ENCODE data around the gene CORO1C.
"Not testable (repeated sequence)": the region's sequence is repeated elsewhere in the genome, so short reads cannot be mapped to it uniquely, and the experiment has no call there.

CORO1C gene

DNA sequence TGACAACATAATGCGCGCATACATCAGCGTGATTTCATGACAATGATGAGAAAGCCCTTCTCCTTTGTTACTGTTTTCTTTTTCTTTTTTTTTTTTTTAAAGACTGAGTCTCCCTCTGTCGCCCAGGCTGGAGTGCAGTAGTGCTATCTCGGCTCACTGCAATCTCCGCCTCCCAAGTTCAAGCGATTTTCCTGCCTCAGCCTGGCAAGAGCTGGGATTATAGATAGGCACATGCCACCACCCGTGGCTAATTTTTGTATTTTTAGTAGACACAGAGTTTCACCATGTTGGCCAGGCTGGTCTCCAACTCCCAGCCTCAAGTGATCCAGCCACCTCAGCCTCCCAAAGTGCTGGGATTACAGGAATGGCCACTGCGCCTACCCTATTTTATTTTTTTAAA is 76.7 kb downstream of the CORO1C start:
- not testable (repeated sequence) for H3K27me3 Mint-ChIP-seq; ATAC-seq (replicated peaks); H3K4me3 Mint-ChIP-seq; DNase-seq; H3K9me3 Mint-ChIP-seq
- H3K36me3 Mint-ChIP-seq, result peaks cover 29 to 35% of the 10 kb centered on the region in 2 donors
- H3K4me1 Mint-ChIP-seq, result peaks cover 23 to 24% of the 10 kb centered on the region in 2 donors
- H3K27ac Mint-ChIP-seq, result peak overlapping the region; percentile 25

GRCh38 chr12:108653922-108654321 is 77.4 kb downstream of the CORO1C start:
- Mint-ChIP-seq H3K27me3 (no peaks in the 10 kb centered on the region), H3K36me3 (peaks cover 33 to 42% of the 10 kb centered on the region in 2 donors), H3K4me3 (no peak overlapping the region), H3K9me3 (no peaks in the 10 kb centered on the region), H3K27ac (peak overlapping the region; percentile 51), H3K4me1 (peaks cover 27 to 30% of the 10 kb centered on the region in 2 donors)
- ATAC-seq (replicated peaks) (no peak), DNase-seq (no peak)

GRCh38 chr12:108653082-108653516 is 78.2 kb downstream of the CORO1C start:
- H3K27me3 Mint-ChIP-seq, result no peaks in the 10 kb centered on the region
- ATAC-seq (replicated peaks), result peak; percentile 73 to 74
- H3K4me3 Mint-ChIP-seq, result no peak overlapping the region
- H3K27ac Mint-ChIP-seq, result peak overlapping the region; percentile 84
- H3K4me1 Mint-ChIP-seq, result peaks cover 29 to 38% of the 10 kb centered on the region in 2 donors
- no peak for DNase-seq
- H3K9me3 Mint-ChIP-seq, result no peaks in the 10 kb centered on the region
- peaks cover 36 to 44% of the 10 kb centered on the region in 2 donors for H3K36me3 Mint-ChIP-seq

- no peak overlapping the region for H3K4me3 Mint-ChIP-seq
- no peak overlapping the region for H3K27ac Mint-ChIP-seq
- H3K27me3 Mint-ChIP-seq, result no peaks in the 10 kb centered on the region
- peaks cover 37 to 64% of the 10 kb centered on the region in 2 donors for H3K4me1 Mint-ChIP-seq
- no peak for ATAC-seq (replicated peaks)
- no peaks in the 10 kb centered on the region for H3K9me3 Mint-ChIP-seq
- DNase-seq, result no peak
- peaks cover 30 to 44% of the 10 kb centered on the region in 2 donors for H3K36me3 Mint-ChIP-seq
These were observed 81.2 kb downstream of the CORO1C start for GRCh38 chr12:108650083-108650482.

- H3K27ac Mint-ChIP-seq, result peak overlapping the region; percentile 3
- ATAC-seq (replicated peaks), result no peak
- peaks cover 30 to 48% of the 10 kb centered on the region in 2 donors for H3K36me3 Mint-ChIP-seq
- no peak overlapping the region for H3K4me3 Mint-ChIP-seq
- no peaks in the 10 kb centered on the region for H3K9me3 Mint-ChIP-seq
- peaks cover 39 to 69% of the 10 kb centered on the region in 2 donors for H3K4me1 Mint-ChIP-seq
- no peaks in the 10 kb centered on the region for H3K27me3 Mint-ChIP-seq
- no peak for DNase-seq
These were observed 81.6 kb downstream of the CORO1C start for GRCh38 chr12:108649669-108650068.

GRCh38 chr12:108649126-108649525 is 82.2 kb downstream of the CORO1C start:
- ATAC-seq (replicated peaks) (no peak), DNase-seq (no peak)
- Mint-ChIP-seq H3K9me3 (no peaks in the 10 kb centered on the region), H3K4me3 (no peak overlapping the region), H3K4me1 (peaks cover 40 to 71% of the 10 kb centered on the region in 2 donors), H3K27ac (peak overlapping the region; percentile 3), H3K27me3 (no peaks in the 10 kb centered on the region), H3K36me3 (peaks cover 30 to 54% of the 10 kb centered on the region in 2 donors)

DNA sequence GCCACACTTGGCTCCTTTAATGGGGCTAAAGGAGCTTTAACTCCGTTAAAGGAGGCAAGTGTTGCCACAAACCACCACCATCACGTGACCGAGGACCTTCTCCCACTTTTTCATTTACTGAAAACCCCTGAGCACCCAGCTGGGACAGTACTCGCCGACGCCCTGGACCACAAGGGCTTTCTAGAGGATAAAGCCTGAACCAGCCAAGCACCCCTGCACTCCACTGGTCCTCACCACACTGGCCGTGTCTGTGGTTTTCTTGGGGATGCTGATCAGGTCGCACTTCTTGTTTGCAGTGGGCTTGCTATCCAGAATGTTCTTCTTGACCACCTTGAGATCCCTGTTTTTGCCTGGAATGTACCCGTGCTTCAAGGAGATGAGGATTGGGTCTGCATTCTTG is 82.9 kb downstream of the CORO1C start:
- Mint-ChIP-seq H3K27ac (peak overlapping the region; percentile 2), H3K27me3 (no peaks in the 10 kb centered on the region), H3K4me3 (no peak overlapping the region), H3K36me3 (peaks cover 30 to 59% of the 10 kb centered on the region in 2 donors), H3K9me3 (no peaks in the 10 kb centered on the region), H3K4me1 (peaks cover 36 to 69% of the 10 kb centered on the region in 2 donors)
- DNase-seq, result no peak
- no peak for ATAC-seq (replicated peaks)

- no peak for ATAC-seq (replicated peaks)
- no peaks in the 10 kb centered on the region for H3K27me3 Mint-ChIP-seq
- no peak for DNase-seq
- peak overlapping the region; percentile 2 for H3K27ac Mint-ChIP-seq
- peaks cover 32 to 62% of the 10 kb centered on the region in 2 donors for H3K4me1 Mint-ChIP-seq
- H3K9me3 Mint-ChIP-seq, result no peaks in the 10 kb centered on the region
- H3K4me3 Mint-ChIP-seq, result no peak overlapping the region
- peaks cover 30 to 59% of the 10 kb centered on the region in 2 donors for H3K36me3 Mint-ChIP-seq
These were observed 83.6 kb downstream of the CORO1C start for GRCh38 chr12:108647585-108648287.

DNA sequence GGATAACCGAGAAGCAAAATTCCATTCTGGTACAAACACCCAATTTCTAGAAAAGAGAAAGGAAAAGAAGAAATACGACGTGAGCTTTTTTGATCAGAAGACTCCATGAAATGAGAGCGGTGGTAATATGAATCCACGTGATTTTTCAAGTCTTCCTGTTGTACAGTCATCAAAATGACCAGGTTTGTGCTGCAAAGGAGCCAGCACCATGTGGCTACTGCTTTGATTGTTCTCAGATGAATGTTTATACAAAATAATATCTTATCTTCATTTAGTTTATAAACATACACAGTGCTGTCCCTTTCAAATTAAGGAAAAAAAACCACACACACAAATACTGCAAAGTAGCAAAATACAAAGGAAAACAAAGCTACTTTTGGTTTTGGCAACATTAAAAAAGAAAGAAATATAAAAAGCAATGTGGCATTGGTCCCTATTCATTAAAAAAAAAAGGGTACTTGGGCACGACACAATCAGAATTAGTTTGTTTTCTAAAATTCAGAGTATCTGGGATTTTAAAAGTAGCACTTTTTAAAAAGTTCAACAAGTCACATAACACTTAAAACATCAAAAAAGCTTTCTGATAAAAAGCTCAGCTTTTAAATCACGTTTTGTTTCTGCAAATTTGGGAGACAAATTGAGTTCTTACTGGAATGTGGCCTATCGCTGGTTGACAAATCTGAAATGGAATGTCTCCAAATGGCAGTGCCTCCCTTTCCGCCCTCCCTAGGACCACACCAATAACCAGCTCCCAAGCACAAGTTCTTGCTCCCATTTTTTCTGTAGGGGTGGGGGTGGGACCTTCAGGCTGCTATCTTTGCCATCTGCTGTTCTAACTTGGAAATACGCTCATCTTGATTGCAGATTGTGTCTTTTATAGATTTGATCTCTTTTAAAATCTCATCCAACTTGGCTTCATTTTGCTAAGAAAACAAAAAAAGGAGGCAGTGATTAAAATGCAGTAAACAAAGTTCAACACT is 84.4 kb downstream of the CORO1C start:
- Mint-ChIP-seq H3K27ac (peak overlapping the region; percentile 70), H3K27me3 (no peaks in the 10 kb centered on the region), H3K4me1 (peaks cover 34 to 64% of the 10 kb centered on the region in 2 donors), H3K4me3 (peak overlapping the region; percentile 10 to 32), H3K9me3 (no peaks in the 10 kb centered on the region), H3K36me3 (peaks cover 28 to 55% of the 10 kb centered on the region in 2 donors)
- ATAC-seq (replicated peaks), result no peak
- DNase-seq, result no peak

DNA sequence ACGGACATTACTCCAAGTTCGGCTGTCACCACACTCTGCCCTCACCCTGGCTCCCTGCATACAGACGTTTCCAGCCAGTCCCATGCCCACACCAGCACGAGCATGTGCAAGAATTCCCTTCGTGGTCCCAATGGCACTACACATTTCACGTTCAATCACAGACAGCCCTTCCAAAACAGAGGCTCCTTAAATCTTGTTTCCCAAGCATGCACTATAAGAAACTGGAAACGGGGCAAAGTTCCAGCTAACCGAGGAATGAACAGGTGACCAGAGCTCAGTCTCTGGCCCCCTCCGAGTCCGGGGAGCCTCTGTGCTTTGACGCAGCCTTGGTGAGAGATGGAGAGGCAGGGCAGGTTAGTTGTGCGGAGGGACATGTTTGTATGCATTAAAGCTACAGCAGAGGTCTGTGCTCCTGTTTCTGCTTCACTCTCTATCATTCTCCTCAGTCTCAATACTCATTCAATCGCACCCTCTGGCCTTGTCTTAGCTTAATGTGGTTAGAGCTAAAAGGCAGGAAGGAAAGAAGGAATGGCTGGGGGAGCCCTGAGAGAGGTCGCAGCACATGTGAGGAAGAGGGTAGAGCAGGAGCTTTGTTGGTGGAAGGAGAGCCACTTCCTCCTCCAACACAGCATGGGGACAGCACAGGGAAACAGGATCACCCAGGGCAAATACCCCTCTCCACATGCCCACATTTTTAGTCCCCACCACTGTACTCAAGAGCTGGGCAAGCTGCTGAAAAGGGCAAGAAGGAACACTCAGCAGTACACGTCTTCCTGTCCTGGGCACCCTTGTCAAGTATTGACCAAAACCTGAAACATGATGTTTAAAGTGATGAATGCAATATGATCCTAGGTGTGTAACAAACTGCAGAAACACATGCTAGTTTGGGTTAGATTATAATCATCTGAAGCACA is 85.4 kb downstream of the CORO1C start:
- Mint-ChIP-seq H3K9me3 (no peaks in the 10 kb centered on the region), H3K36me3 (peaks cover 26 to 55% of the 10 kb centered on the region in 2 donors), H3K27ac (peak overlapping the region; percentile 70)

GRCh38 chr12:108644811-108645120 is 86.6 kb downstream of the CORO1C start:
- Mint-ChIP-seq H3K9me3 (no peaks in the 10 kb centered on the region), H3K4me3 (no peak overlapping the region), H3K27ac (peak overlapping the region; percentile 53), H3K36me3 (peaks cover 25 to 58% of the 10 kb centered on the region in 2 donors), H3K27me3 (no peaks in the 10 kb centered on the region), H3K4me1 (peaks cover 50 to 83% of the 10 kb centered on the region in 2 donors)
- DNase-seq (no peak), ATAC-seq (replicated peaks) (no peak)

More for the DNA sequence above, 85.4 kb downstream of the CORO1C start:
- DNase-seq (no peak), ATAC-seq (replicated peaks) (no peak)
- Mint-ChIP-seq H3K4me1 (peaks cover 42 to 73% of the 10 kb centered on the region in 2 donors), H3K27me3 (no peaks in the 10 kb centered on the region), H3K4me3 (peak overlapping the region; percentile 10 to 32)

DNA sequence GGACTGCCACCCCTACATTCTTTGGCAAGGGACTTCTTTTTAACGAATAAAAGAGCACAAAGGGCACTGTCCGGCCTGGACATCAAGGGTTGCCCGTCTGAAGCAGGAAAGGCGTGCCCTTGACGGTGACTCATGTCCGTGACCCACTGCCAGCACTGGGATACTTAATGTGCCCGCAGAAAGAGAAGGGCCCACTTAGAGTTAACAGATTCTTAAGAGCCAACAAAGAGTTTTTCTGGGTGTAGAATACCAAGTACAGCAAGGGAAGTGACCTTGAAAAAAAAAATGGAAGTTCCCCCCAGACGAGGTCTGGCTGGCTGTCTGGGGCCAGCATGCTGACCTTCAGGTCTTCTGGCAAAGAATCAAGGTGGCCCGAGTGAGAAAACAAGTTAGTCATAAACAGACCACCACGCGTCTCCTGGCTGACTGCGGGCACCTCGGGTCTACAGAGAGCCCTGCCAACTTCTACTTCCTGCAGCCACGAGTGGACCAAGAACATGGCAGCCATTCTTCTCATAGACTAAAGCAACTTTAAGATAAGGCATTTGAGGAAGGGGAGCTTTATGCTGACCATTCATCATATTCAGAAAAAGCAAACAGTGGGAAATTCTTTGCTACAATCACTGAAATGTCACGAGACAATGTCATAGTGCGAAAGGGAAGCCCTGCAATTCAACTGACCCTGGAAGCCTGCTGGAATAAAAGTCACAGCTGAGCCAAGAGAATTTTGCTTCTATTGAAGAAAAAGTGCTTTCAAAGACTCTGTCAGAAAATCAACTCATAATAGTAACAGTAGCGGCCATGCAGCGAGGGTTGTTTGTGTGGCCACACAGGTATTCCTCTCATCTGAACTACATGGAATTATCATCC is 87.1 kb downstream of the CORO1C start:
- Mint-ChIP-seq H3K36me3 (peaks cover 22 to 55% of the 10 kb centered on the region in 2 donors), H3K4me3 (no peak overlapping the region), H3K9me3 (peaks cover 0 to 2% of the 10 kb centered on the region in 2 donors), H3K27me3 (no peaks in the 10 kb centered on the region), H3K27ac (peak overlapping the region; percentile 60), H3K4me1 (peaks cover 49 to 83% of the 10 kb centered on the region in 2 donors)
- DNase-seq (no peak), ATAC-seq (replicated peaks) (no peak)

Data from stimulated activated naive B cell treated with anti-CD40 and anti-IgM and Interleukin-4, amounts not matched to agents 10 μg/mL and 1 μg/mL and 100 μg/mL, for 72 hours (primary cell).